PC-3 (cell line): ENCODE results near the gene MLN. TPM values are rescaled to one million over a fixed set of nuclear protein-coding genes. Genes with fewer than 3 reads are reported as not detected.
A peak's percentile ranks its signal among the peaks of the same experiment; 100 is the strongest.

Experiments used
- ATAC-seq: fragments of 200-7000 bp; cut with Tn5 transposase; 2 replicates; pipeline ENCODE4 v1.9.1; 2020; ENCODE audit warnings: mild to moderate bottlenecking, moderate library complexity
- Bru-seq: library from RNA; stranded (reverse); fragments of 400-500 nt; gene quantifications from one replicate; lab custom pipeline; 2021; lab: Mats Ljungman, UMichigan
- BruChase-seq, 2 experiments: library from RNA; stranded (reverse); fragments of 400-500 nt; gene quantifications; one replicate each; lab custom pipeline; 2021; lab: Mats Ljungman, UMichigan
- BruUV-seq: library from RNA; stranded (reverse); fragments of 400-500 nt; replicated peaks from 2 replicates; lab custom pipeline; 2021; lab: Mats Ljungman, UMichigan
- CTCF ChIA-PET: fragments of 300-600 bp; sonication (Branson Sonifier 250); formaldehyde crosslinking; loops from one replicate; lab custom pipeline; 2022; ENCODE audit warnings: antibody characterized with exemption; lab: Charles Lee
- POLR2A ChIA-PET: fragments of 300-600 bp; sonication (Branson Sonifier 250); formaldehyde crosslinking; loops from one replicate; lab custom pipeline; 2022; ENCODE audit warnings: antibody characterized with exemption; ENCODE audit not compliant: unreplicated experiment; lab: Charles Lee
- DNase-seq: peaks from one replicate; pipeline ENCODE4 v3.0.0-alpha.2; 2015
- H2AFZ ChIP-seq: fragments of 300-600 bp; sonication (generic); 2 replicates; pipeline ENCODE4 v1.6.0; 2016; ENCODE audit warnings: antibody characterized with exemption, low read length
- H3F3A ChIP-seq: fragments of 300-600 bp; sonication (generic); one replicate; pipeline ENCODE4 v1.6.0; 2017; ENCODE audit warnings: antibody characterized with exemption, low read length, control low read depth, mild to moderate bottlenecking; ENCODE audit not compliant: unreplicated experiment
- H3K27ac ChIP-seq: fragments of 300-600 bp; sonication (generic); 2 replicates; pipeline ENCODE4 v1.5.1; 2016; ENCODE audit warnings: mild to moderate bottlenecking, low read length
- H3K27me3 ChIP-seq: fragments of 300-600 bp; sonication (generic); 2 replicates; pipeline ENCODE4 v1.6.1; 2016; ENCODE audit warnings: low read length, mixed read lengths
- H3K36me3 ChIP-seq: fragments of 300-600 bp; sonication (generic); 2 replicates; pipeline ENCODE4 v1.6.1; 2016; ENCODE audit warnings: low read depth, mixed run types, low read length, mixed read lengths
- H3K4me1 ChIP-seq: fragments of 300-600 bp; sonication (generic); 2 replicates; pipeline ENCODE4 v1.5.1; 2016; ENCODE audit warnings: low read length; ENCODE audit not compliant: insufficient read depth
- H3K4me2 ChIP-seq: fragments of 300-600 bp; sonication (generic); 2 replicates; pipeline ENCODE4 v1.6.0; 2016; ENCODE audit warnings: low read length
- H3K4me3 ChIP-seq: fragments of 300-600 bp; sonication (generic); 2 replicates; pipeline ENCODE4 v1.5.1; 2016; ENCODE audit warnings: mild to moderate bottlenecking, low read length, mixed read lengths
- H3K79me2 ChIP-seq: fragments of 300-600 bp; sonication (generic); 2 replicates; pipeline ENCODE4 v1.6.1; 2017; ENCODE audit warnings: low read length, mixed read lengths
- H3K9ac ChIP-seq: fragments of 300-600 bp; sonication (generic); 2 replicates; pipeline ENCODE4 v1.6.0; 2016; ENCODE audit warnings: mild to moderate bottlenecking, low read length
- H3K9me2 ChIP-seq: fragments of 300-600 bp; sonication (generic); replicated peaks from 2 replicates; pipeline ENCODE4 v1.6.1; 2016; ENCODE audit warnings: mixed run types, low read length, mixed read lengths
- H3K9me3 ChIP-seq: fragments of 300-600 bp; sonication (generic); 2 replicates; pipeline ENCODE4 v1.6.1; 2016; ENCODE audit warnings: low read length, mixed read lengths
- H4K20me1 ChIP-seq: fragments of 300-600 bp; sonication (generic); 2 replicates; pipeline ENCODE4 v1.6.1; 2016; ENCODE audit warnings: low read length, mixed read lengths
- EZH2 ChIP-seq: fragments of 300-600 bp; sonication (generic); IDR thresholded peaks from one replicate; pipeline ENCODE4 v1.6.1; 2017; ENCODE audit warnings: antibody characterized with exemption, mild to moderate bottlenecking, low read length; ENCODE audit not compliant: unreplicated experiment
- EZH2phosphoT487 ChIP-seq: fragments of 300-600 bp; sonication (generic); IDR thresholded peaks from 2 replicates; pipeline ENCODE4 v1.6.1; 2018; ENCODE audit warnings: mild to moderate bottlenecking, antibody characterized with exemption, low read length, borderline replicate concordance
- intact Hi-C: fragments of 100-400 bp; cut with micrococcal nuclease; formaldehyde crosslinking; loops from 2 replicates; pipeline ENCODE4 v1.9.0; 2023
- long read RNA-seq: library from polyadenylated mRNA; unstranded; transcript quantifications from one replicate; pipeline ENCODE4 v2.0.0, GENCODE V29; 2021; ENCODE audit not compliant: unreplicated experiment
- total RNA-seq: library from RNA; depleted of rRNA; stranded (reverse); fragments of >200 nt; gene quantifications from 2 replicates; pipeline ENCODE4 v1.2.3, GENCODE V29; 2014; rRNA removed
- TF ChIP-seq, protein P1 (sequence below): fragments of 300-600 bp; sonication (generic); conservative IDR thresholded peaks from 2 replicates; pipeline ENCODE4 v1.5.1; 2017; ENCODE audit warnings: antibody characterized with exemption, low read depth, mild to moderate bottlenecking, low read length

Gene MLN
- total RNA-seq (not detected in 2 replicates), Bru-seq, nascent RNA (not detected), BruChase-seq, experiment 1, labeled RNA remaining after a 6-hour chase (not detected), BruChase-seq, experiment 2, labeled RNA remaining after a 2-hour chase (not detected)
- long read RNA-seq, partial matches to known transcripts = 0 of 5 reads
- long read RNA-seq, other reads (novel, unspliced or antisense) = 5 of 5 reads

DNA sequence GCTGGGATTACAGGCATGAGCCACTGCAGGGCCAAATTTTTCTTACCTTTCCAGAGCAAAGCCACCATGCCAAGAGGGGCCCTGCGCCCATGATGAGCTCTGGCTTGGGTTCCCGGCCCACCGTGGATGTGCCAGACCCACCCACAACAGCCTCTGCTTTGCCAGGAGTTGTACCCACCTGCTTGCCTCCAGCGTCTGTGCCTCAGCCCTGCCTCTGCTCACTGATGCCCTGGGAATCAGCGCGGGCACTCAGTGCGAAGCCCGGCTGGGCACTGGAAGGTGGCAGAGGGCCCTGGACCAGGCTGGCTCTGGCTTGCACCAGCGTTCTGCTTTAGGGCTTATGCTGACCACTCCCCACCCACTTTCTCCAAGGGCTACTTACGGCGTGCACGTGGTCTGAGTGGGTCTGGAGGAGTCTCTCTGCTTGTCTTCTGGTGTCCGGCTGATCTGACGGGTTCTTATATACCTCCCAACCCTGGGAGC is at the start of gene MLN:
Gene MLN, minus strand, starts transcription at position 433 of the 483 bp plus-strand sequence. CDS start 2,840 bp downstream, outside the sequence.
- POLR2A ChIA-PET = no interaction called here
- CTCF ChIA-PET = no interaction called here
- no peaks in the 10 kb centered on the region for H3K9me2 ChIP-seq
- DNase-seq = no peak
- no peaks in the 10 kb centered on the region for H3F3A ChIP-seq
- TF ChIP-seq EZH2 (no peak), EZH2phosphoT487 (no peak)
- TF ChIP-seq, protein P1, sequence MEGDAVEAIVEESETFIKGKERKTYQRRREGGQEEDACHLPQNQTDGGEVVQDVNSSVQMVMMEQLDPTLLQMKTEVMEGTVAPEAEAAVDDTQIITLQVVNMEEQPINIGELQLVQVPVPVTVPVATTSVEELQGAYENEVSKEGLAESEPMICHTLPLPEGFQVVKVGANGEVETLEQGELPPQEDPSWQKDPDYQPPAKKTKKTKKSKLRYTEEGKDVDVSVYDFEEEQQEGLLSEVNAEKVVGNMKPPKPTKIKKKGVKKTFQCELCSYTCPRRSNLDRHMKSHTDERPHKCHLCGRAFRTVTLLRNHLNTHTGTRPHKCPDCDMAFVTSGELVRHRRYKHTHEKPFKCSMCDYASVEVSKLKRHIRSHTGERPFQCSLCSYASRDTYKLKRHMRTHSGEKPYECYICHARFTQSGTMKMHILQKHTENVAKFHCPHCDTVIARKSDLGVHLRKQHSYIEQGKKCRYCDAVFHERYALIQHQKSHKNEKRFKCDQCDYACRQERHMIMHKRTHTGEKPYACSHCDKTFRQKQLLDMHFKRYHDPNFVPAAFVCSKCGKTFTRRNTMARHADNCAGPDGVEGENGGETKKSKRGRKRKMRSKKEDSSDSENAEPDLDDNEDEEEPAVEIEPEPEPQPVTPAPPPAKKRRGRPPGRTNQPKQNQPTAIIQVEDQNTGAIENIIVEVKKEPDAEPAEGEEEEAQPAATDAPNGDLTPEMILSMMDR = no peak
- no peak within 1 kb of the TSS for H3K9ac ChIP-seq
- H3K4me3 ChIP-seq = no peak within 1 kb of the TSS
- H3K27me3 ChIP-seq = peaks cover 39% of the 10 kb centered on the region
- intact Hi-C loops = no loop called here
- H3K27ac ChIP-seq = no peak within 1 kb of the TSS
- H3K4me1 ChIP-seq = no peaks in the 10 kb centered on the region
- no peaks in the 10 kb centered on the region for H4K20me1 ChIP-seq
- no peak within 1 kb of the TSS for H3K4me2 ChIP-seq
- H3K36me3 ChIP-seq = no peaks in the 10 kb centered on the region
- no peak for ATAC-seq
- H3K79me2 ChIP-seq = no peaks in the 10 kb centered on the region
- no TSS peak for BruUV-seq
- H2AFZ ChIP-seq = no peak within 1 kb of the TSS
- H3K9me3 ChIP-seq = no peaks in the 10 kb centered on the region

- CTCF ChIA-PET = no interaction called here
- Histone ChIP-seq H4K20me1 (no peaks in the 10 kb centered on the region), H3K4me2 (no peak overlapping the region), H3K9me3 (no peaks in the 10 kb centered on the region), H2AFZ (no peak overlapping the region), H3K9ac (no peak overlapping the region), H3K27ac (no peak overlapping the region), H3K79me2 (no peaks in the 10 kb centered on the region), H3K27me3 (peaks cover 15% of the 10 kb centered on the region), H3K36me3 (no peaks in the 10 kb centered on the region), H3K4me3 (no peak overlapping the region), H3K9me2 (no peaks in the 10 kb centered on the region), H3F3A (no peaks in the 10 kb centered on the region), H3K4me1 (no peaks in the 10 kb centered on the region)
- POLR2A ChIA-PET = no interaction called here
- DNase-seq (no peak), ATAC-seq (no peak)
- BruUV-seq = no TSS peak
- intact Hi-C loops = no loop called here
- TF ChIP-seq EZH2phosphoT487 (no peak), EZH2 (no peak)
- TF ChIP-seq, protein P1 = no peak
Measured at GRCh38 chr6:33853026-33853425, 49.2 kb upstream of the MLN start.

GRCh38 chr6:33851959-33852358 is 48.2 kb upstream of the MLN start:
- POLR2A ChIA-PET = no interaction called here
- Histone ChIP-seq H3F3A (no peaks in the 10 kb centered on the region), H3K4me1 (no peaks in the 10 kb centered on the region), H3K36me3 (no peaks in the 10 kb centered on the region), H3K27ac (no peak overlapping the region), H2AFZ (no peak overlapping the region), H3K9ac (no peak overlapping the region), H4K20me1 (no peaks in the 10 kb centered on the region), H3K27me3 (peaks cover 15% of the 10 kb centered on the region), H3K79me2 (no peaks in the 10 kb centered on the region), H3K4me3 (no peak overlapping the region), H3K4me2 (no peak overlapping the region), H3K9me3 (no peaks in the 10 kb centered on the region), H3K9me2 (no peaks in the 10 kb centered on the region)
- BruUV-seq = no TSS peak
- DNase-seq (peak; percentile 48), ATAC-seq (peak; percentile 81)
- CTCF ChIA-PET = no interaction called here
- TF ChIP-seq EZH2 = no peak
- TF ChIP-seq, protein P1 = peak; percentile 64
- intact Hi-C loops = no loop called here
